ENCODE measurements around the gene HERC6. TPM values are rescaled to one million over a fixed set of nuclear protein-coding genes. Genes with fewer than 3 reads are reported as not detected.

The HERC6 gene
- total and polyA plus RNA-seq, 9 of the 15 experiments (the other 6 are each of a cell fraction or from before 2014, with no cell fraction given): 0.01 to 0.68 (median 0.15) TPM

DNA sequence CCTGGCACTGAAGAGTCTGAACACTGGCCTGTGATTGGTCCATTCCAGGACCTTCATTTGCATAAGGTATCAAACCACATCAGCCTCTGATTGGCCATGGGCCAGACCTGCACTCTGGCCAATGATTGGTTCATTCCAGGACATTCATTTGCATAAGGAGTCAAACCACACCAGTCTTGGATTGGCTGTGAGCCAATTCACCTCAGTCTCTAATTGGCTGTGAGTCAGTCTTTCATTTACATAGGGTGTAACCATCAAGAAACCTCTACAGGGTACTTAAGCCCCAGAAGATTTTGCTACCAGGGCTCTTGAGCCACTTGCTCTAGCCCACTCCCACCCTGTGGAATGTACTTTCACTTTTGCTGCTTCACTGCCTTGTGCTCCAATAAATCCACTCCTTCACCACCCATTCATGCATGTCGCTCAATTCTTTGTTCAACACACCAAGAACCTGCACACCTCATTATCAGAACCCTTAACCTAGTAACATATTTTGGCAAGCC, 64.1 kb downstream of the HERC6 start:
- TF ChIP-seq TAF7 (tag; IDR thresholded peaks at IDR 0.05): no peak
- TF ChIP-seq NFYB (IDR thresholded peaks at IDR 0.05; ENCODE audit: extremely low read depth, insufficient read length): peak; percentile 21
- peak; percentile 73 for TF ChIP-seq NFIC (IDR thresholded peaks at IDR 0.05)
- no peaks in the 10 kb centered on the region for H3K4me1 ChIP-seq (replicated peaks in 1 of 2; ENCODE audit: control insufficient read depth in 2 of 2, insufficient read depth in 2 of 2, low read length in 2 of 2)
- ChIA-PET CTCF (ENCODE audit: low intra/inter-chr PET ratio) (no interaction called here), POLR2A (no interaction called here)
- no peak for FAIRE-seq
- H3K79me2 ChIP-seq (ENCODE audit: control insufficient read depth, insufficient read depth, low read length): no peaks in the 10 kb centered on the region
- BruUV-seq (replicated peaks): no TSS peak
- H3K9me1 ChIP-seq (ENCODE audit: control insufficient read depth, insufficient read depth, low read length): no peaks in the 10 kb centered on the region
- no peaks in the 10 kb centered on the region for H3K9me3 ChIP-seq (replicated peaks; ENCODE audit: control insufficient read depth, insufficient read depth, low read depth, low read length)
- H2AFZ ChIP-seq (ENCODE audit: low read depth, low read length): no peak overlapping the region
- no peak overlapping the region for H3K4me2 ChIP-seq (ENCODE audit: insufficient read depth, low read length)
- H3K9ac ChIP-seq (ENCODE audit: insufficient read depth in 1 of 2, low read depth in 2 of 2, low read length in 2 of 2): no peak overlapping the region
- 0% methylated on average over 1 of the region's 1 CpG for WGBS (ENCODE audit: insufficient coverage, low coverage, missing lambda C conversion rate)
- no peaks in the 10 kb centered on the region for H3K36me3 ChIP-seq (ENCODE audit: control insufficient read depth, insufficient read depth, low read length)
- intact Hi-C loops (cut with micrococcal nuclease) (no loop called here), in situ Hi-C loops (cut with MboI) (no loop called here)
- H3K4me3 ChIP-seq: no peak overlapping the region
- no peak overlapping the region for H3K27ac ChIP-seq (ENCODE audit: extremely low read depth, low read depth, low read length)
- peak in 3 of 4 experiments; percentile 8 to 11 (median 9) for DNase-seq (ENCODE audit: extremely low read depth in 1 of 4, low spot score in 3 of 4)
- no peaks in the 10 kb centered on the region for H4K20me1 ChIP-seq (replicated peaks; ENCODE audit: control insufficient read depth, insufficient read depth, low read length)
- H3K27me3 ChIP-seq (ENCODE audit: control insufficient read depth in 2 of 2, insufficient read depth in 2 of 2, low read length in 2 of 2): no peaks in the 10 kb centered on the region
- ATAC-seq: peak; percentile 66

DNA sequence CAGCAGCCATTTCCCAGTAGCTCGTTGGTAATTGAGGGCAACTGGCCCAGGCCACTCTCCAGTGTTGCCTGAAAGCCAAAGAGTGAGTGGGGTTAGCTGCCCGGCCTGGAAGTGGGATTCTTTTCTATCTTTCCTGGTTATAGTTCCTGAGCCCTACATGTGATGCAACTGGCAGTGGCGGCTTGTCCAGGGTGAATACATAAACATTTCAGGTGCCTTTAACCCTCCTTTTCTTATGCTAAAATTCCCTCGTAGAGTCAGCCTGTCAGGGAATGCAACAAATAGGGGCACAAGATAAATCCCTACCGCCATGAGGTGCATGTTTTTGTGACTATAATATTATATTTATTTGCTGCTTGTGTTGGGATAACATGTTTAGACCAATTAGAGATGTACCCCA, 64.8 kb downstream of the HERC6 start:
- H4K20me1 ChIP-seq (replicated peaks; ENCODE audit: control insufficient read depth, insufficient read depth, low read length): no peaks in the 10 kb centered on the region
- no peak overlapping the region for H3K9ac ChIP-seq (ENCODE audit: insufficient read depth in 1 of 2, low read depth in 2 of 2, low read length in 2 of 2)
- no peaks in the 10 kb centered on the region for H3K4me1 ChIP-seq (replicated peaks in 1 of 2; ENCODE audit: control insufficient read depth in 2 of 2, insufficient read depth in 2 of 2, low read length in 2 of 2)
- H3K4me2 ChIP-seq (ENCODE audit: insufficient read depth, low read length): no peak overlapping the region
- no peak overlapping the region for H3K27ac ChIP-seq (ENCODE audit: extremely low read depth, low read depth, low read length)
- H2AFZ ChIP-seq (ENCODE audit: low read depth, low read length): no peak overlapping the region
- ATAC-seq: no peak
- in situ Hi-C loops (cut with MboI): no loop called here
- ChIA-PET POLR2A (no interaction called here), CTCF (ENCODE audit: low intra/inter-chr PET ratio) (no interaction called here)
- no peak for DNase-seq (ENCODE audit: extremely low read depth in 1 of 4, low spot score in 3 of 4)
- H3K9me1 ChIP-seq (ENCODE audit: control insufficient read depth, insufficient read depth, low read length): no peaks in the 10 kb centered on the region
- intact Hi-C loops (cut with micrococcal nuclease): no loop called here
- no peak overlapping the region for H3K4me3 ChIP-seq
- no peak for FAIRE-seq
- TF ChIP-seq SREBF1 (IDR thresholded peaks at IDR 0.05; ENCODE audit: borderline replicate concordance, low read depth, low read length): no peak
- no peak for TF ChIP-seq SIN3B (IDR thresholded peaks at IDR 0.05; ENCODE audit: low read depth)
- H3K36me3 ChIP-seq (ENCODE audit: control insufficient read depth, insufficient read depth, low read length): no peaks in the 10 kb centered on the region
- no peaks in the 10 kb centered on the region for H3K79me2 ChIP-seq (ENCODE audit: control insufficient read depth, insufficient read depth, low read length)
- 0% methylated on average over 5 of the region's 5 CpGs for WGBS (ENCODE audit: insufficient coverage, low coverage, missing lambda C conversion rate)
- BruUV-seq (replicated peaks): no TSS peak
- H3K27me3 ChIP-seq (ENCODE audit: control insufficient read depth in 2 of 2, insufficient read depth in 2 of 2, low read length in 2 of 2): no peaks in the 10 kb centered on the region
- H3K9me3 ChIP-seq (replicated peaks; ENCODE audit: control insufficient read depth, insufficient read depth, low read depth, low read length): no peaks in the 10 kb centered on the region
